ENCODE measurements around the gene ANKZF1.

DNA sequence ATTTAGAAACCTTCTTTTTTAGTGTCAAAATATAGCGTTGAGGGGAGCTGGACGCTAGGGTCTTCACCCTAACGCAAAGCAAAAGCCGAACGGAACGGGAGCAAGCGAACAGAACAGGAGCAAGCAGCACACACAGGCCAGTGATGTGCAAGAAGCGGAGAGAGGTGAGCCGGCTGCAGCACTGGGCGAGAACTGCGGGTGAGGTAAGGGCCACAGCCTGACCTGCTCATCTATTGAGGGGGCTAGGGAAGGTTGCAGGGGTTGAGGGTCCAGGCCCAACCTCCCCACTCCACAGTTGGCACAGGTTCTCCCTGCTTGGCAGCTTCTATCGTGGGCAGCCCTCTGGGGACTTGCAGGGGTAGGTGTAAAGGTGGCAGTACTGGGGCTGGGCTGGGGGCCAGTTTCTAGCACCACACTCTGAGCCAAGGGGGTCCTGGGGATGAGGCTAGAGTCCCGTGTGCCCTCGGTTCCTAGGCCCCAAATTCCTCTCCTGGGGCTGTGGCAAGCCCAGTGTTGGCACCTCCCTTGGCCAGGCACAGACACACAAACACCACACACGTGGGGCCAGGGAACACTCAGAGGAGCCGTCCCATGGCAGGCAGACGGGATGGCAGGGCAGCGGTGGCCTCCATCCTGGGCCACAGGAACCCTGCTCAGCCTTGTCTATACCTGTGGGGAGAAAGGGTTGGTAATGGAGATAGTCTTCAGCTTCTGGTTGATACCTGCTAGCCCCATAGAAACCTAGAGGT is 9.6 kb upstream of the ANKZF1 start:
- TF ChIP-seq EZH2phosphoT487 (IDR thresholded peaks at IDR 0.05; ENCODE audit: insufficient read depth, low read depth) (no peak), EZH2 (IDR thresholded peaks at IDR 0.05; ENCODE audit: insufficient read depth, poor library complexity, severe bottlenecking) (no peak)
